Fibroblast of lung (primary cell): ENCODE data around the gene KLHL29. TPM values are rescaled to one million over a fixed set of nuclear protein-coding genes. Genes with fewer than 3 reads are reported as not detected.

ENCODE experiments used
- DNase-seq, 2 donors: peaks; one replicate each; pipeline versions ENCODE4 v3.0.0 to v3.0.0-alpha.2; 2010; ENCODE audit warnings: low read depth in 2 of 2
- H2AFZ ChIP-seq: 2 replicates; pipeline ENCODE4 v1.5.1; 2012; ENCODE audit warnings: low read length, control low read depth, inconsistent platforms
- H3K27ac ChIP-seq: 2 replicates; pipeline ENCODE4 v1.5.1; 2011; ENCODE audit warnings: low read length, control low read depth; ENCODE audit not compliant: insufficient read depth
- H3K27me3 ChIP-seq: 2 replicates; pipeline ENCODE4 v1.5.1; 2011; ENCODE audit warnings: mild to moderate bottlenecking, low read length; ENCODE audit not compliant: control insufficient read depth, insufficient read depth
- H3K36me3 ChIP-seq: 2 replicates; pipeline ENCODE4 v1.5.1; 2011; ENCODE audit warnings: low read length; ENCODE audit not compliant: control insufficient read depth, insufficient read depth
- H3K4me1 ChIP-seq: 2 replicates; pipeline ENCODE4 v1.5.1; 2011; ENCODE audit warnings: low read length; ENCODE audit not compliant: control insufficient read depth, insufficient read depth; ENCODE audit errors: extremely low read depth
- H3K4me2 ChIP-seq: 2 replicates; pipeline ENCODE4 v1.5.1; 2011; ENCODE audit warnings: low read length, control low read depth; ENCODE audit not compliant: insufficient read depth; ENCODE audit errors: extremely low read depth
- H3K4me3 ChIP-seq, 4 experiments: fragments of 200-600 bp in 1 of 4; sonication (generic) in 1 of 4; replicated peaks in 1 of 4; 2 replicates each; pipeline ENCODE4 v1.5.1; 2011 to 2016; ENCODE audit warnings: low read length in 4 of 4, low read depth in 3 of 4, mild to moderate bottlenecking in 3 of 4, control low read depth in 2 of 4, inconsistent platforms in 1 of 4, mixed read lengths in 1 of 4; ENCODE audit not compliant: insufficient read depth in 1 of 4; ENCODE audit errors: control extremely low read depth in 1 of 4
- H3K79me2 ChIP-seq: 2 replicates; pipeline ENCODE4 v1.5.1; 2012; ENCODE audit warnings: mild to moderate bottlenecking, low read length, inconsistent platforms; ENCODE audit not compliant: control insufficient read depth, insufficient read depth
- H3K9ac ChIP-seq: 2 replicates; pipeline ENCODE4 v1.5.1; 2011; ENCODE audit warnings: mild to moderate bottlenecking, low read length, control low read depth; ENCODE audit not compliant: insufficient read depth
- H3K9me3 ChIP-seq: 2 replicates; pipeline ENCODE4 v1.5.1; 2012; ENCODE audit warnings: low read depth, low read length; ENCODE audit not compliant: control insufficient read depth, insufficient read depth
- H4K20me1 ChIP-seq: 2 replicates; pipeline ENCODE4 v1.5.1; 2011; ENCODE audit warnings: low read length; ENCODE audit not compliant: control insufficient read depth, insufficient read depth; ENCODE audit errors: extremely low read depth
- EZH2 ChIP-seq: IDR thresholded peaks from 2 replicates; pipeline ENCODE4 v1.5.1; 2012; ENCODE audit warnings: low read length, control low read depth, mild to moderate bottlenecking; ENCODE audit errors: missing control alignments
- polyA plus RNA-seq, 2 donors: library from polyadenylated mRNA; depleted of rRNA in 1 of 2; stranded (reverse) in 1 of 2; unstranded in 1 of 2; fragments of >200 nt; gene quantifications; 2 replicates each; pipeline ENCODE4 v1.2.1, GENCODE V29; 2011 to 2012; ENCODE audit warnings: missing spikeins in 1 of 2
- total RNA-seq: library from RNA; depleted of rRNA; stranded (reverse); fragments of >200 nt; gene quantifications from 2 replicates; pipeline ENCODE4 v1.2.1, GENCODE V29; 2014
- TF ChIP-seq, protein P1 (sequence below), 2 donors: IDR thresholded peaks in 1 of 2; conservative IDR thresholded peaks in 1 of 2; 1 replicate in 1 of 2; 2 replicates in 1 of 2; pipeline ENCODE4 v1.5.1; 2011 to 2012; ENCODE audit warnings: low read length in 2 of 2, control low read depth in 1 of 2, inconsistent platforms in 1 of 2, low read depth in 1 of 2, mild to moderate bottlenecking in 1 of 2

Gene KLHL29
- total and polyA plus RNA-seq, 2 donors (not counting 1 experiment from before 2014, with no cell fraction given), result 7.1 to 7.9 TPM

DNA sequence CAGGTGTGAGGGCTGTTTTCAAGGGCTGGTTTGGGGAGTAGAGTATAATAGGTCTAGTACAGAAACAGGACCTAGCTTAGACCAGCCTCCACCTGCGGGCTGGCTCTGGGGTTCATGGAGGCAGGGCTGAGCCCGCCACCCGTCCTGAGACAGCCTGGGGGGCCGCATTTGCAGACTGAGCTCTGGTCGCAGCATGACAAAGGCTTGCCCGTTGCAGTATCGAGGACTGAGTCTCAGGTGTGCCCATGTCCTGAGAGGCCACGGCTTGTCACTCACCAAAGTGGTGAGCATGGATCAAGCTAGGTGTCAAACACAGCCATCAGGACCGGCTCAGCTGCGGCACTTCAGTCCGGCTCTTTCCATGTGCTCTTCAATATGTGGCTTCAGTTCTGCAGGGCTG is 144.7 kb downstream of the KLHL29 start:
- TF ChIP-seq EZH2, result no peak
- TF ChIP-seq, protein P1, sequence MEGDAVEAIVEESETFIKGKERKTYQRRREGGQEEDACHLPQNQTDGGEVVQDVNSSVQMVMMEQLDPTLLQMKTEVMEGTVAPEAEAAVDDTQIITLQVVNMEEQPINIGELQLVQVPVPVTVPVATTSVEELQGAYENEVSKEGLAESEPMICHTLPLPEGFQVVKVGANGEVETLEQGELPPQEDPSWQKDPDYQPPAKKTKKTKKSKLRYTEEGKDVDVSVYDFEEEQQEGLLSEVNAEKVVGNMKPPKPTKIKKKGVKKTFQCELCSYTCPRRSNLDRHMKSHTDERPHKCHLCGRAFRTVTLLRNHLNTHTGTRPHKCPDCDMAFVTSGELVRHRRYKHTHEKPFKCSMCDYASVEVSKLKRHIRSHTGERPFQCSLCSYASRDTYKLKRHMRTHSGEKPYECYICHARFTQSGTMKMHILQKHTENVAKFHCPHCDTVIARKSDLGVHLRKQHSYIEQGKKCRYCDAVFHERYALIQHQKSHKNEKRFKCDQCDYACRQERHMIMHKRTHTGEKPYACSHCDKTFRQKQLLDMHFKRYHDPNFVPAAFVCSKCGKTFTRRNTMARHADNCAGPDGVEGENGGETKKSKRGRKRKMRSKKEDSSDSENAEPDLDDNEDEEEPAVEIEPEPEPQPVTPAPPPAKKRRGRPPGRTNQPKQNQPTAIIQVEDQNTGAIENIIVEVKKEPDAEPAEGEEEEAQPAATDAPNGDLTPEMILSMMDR (conservative IDR thresholded peaks at IDR 0.05 in 1 of 2, IDR thresholded peaks at IDR 0.05 in 1 of 2; ENCODE audit: low read depth in 1 of 2, low read length in 2 of 2), result no peak
- no peaks in the 10 kb centered on the region for H3K9me3 ChIP-seq
- no peaks in the 10 kb centered on the region for H3K79me2 ChIP-seq
- no peak overlapping the region for H3K4me3 ChIP-seq
- no peak overlapping the region for H3K4me2 ChIP-seq
- no peak overlapping the region for H3K9ac ChIP-seq
- no peak overlapping the region for H3K27ac ChIP-seq
- no peaks in the 10 kb centered on the region for H4K20me1 ChIP-seq
- H3K4me1 ChIP-seq, result no peaks in the 10 kb centered on the region
- H2AFZ ChIP-seq, result no peak overlapping the region
- no peak for DNase-seq
- H3K27me3 ChIP-seq, result no peaks in the 10 kb centered on the region
- no peaks in the 10 kb centered on the region for H3K36me3 ChIP-seq

DNA sequence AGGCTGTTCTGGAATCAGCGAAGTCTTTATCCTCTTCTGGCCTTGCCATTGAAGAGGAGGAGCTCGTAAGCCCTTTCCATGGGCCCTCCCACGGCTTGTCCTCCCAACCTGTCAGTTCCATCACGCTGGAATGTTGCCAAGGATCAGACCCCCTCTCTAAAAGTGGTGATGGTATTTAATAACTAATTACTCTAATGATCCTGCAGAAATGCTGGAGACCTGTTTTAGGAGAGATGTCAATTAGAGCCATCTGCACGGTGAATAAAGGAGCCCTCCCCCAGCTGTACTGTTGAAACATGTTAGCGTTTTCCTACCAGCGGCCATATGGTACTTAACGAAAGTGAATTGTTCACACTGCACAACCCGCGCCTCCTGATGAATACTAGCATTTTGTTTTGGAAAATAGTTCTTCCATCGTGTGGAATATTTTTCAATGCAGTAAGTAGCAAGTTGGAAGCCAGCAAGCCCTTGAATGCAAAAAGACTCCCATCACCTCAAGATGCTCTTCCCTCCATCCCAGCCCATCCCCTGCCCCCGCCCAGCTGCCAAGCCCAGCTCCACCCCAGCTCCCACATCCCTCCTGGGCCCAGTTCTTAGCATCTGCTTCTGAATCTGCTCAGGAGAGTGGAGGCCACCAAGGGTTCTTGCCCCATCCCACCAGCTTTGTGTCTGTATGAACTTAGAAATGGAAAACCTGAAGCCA is 145.4 kb downstream of the KLHL29 start:
- Histone ChIP-seq H4K20me1 (no peaks in the 10 kb centered on the region), H3K4me3 (no peak overlapping the region), H3K4me2 (no peak overlapping the region), H2AFZ (no peak overlapping the region), H3K79me2 (no peaks in the 10 kb centered on the region), H3K27me3 (no peaks in the 10 kb centered on the region), H3K36me3 (no peaks in the 10 kb centered on the region), H3K4me1 (no peaks in the 10 kb centered on the region), H3K9ac (no peak overlapping the region), H3K27ac (no peak overlapping the region), H3K9me3 (no peaks in the 10 kb centered on the region)
- no peak for TF ChIP-seq EZH2
- TF ChIP-seq, protein P1 (conservative IDR thresholded peaks at IDR 0.05 in 1 of 2, IDR thresholded peaks at IDR 0.05 in 1 of 2; ENCODE audit: low read depth in 1 of 2, low read length in 2 of 2), result no peak
- DNase-seq, result no peak

DNA sequence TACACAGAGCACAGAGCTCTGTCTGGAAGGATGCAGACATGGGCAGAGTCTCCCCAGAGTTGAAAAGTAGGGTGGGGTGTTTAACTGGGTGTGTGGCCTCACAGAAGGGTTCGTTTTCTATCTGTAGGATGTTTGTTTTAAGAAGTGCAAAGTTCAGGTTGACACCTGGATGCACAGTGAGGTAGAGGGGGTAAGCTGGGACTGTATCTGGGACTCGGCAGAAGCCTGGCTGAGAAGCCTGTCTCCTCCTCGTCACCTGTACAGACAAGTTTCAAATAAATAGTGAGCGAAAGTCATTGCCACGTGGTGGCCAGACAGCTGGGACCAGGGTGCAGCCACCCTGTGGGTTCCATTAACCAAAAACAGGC is 145.9 kb downstream of the KLHL29 start:
- Histone ChIP-seq H3K27ac (no peak overlapping the region), H3K4me2 (no peak overlapping the region), H3K4me1 (no peaks in the 10 kb centered on the region), H4K20me1 (no peaks in the 10 kb centered on the region), H3K79me2 (no peaks in the 10 kb centered on the region), H3K9ac (no peak overlapping the region), H2AFZ (no peak overlapping the region), H3K9me3 (no peaks in the 10 kb centered on the region), H3K27me3 (no peaks in the 10 kb centered on the region), H3K4me3 (no peak overlapping the region), H3K36me3 (no peaks in the 10 kb centered on the region)
- TF ChIP-seq EZH2, result no peak
- TF ChIP-seq, protein P1 (conservative IDR thresholded peaks at IDR 0.05 in 1 of 2, IDR thresholded peaks at IDR 0.05 in 1 of 2; ENCODE audit: low read depth in 1 of 2, low read length in 2 of 2), result no peak
- no peak for DNase-seq
